ENCODE results near the gene ARFGEF3. TPM values are rescaled to one million over a fixed set of nuclear protein-coding genes. Genes with fewer than 3 reads are reported as not detected.
A peak's percentile ranks its signal among the peaks of the same experiment; 100 is the strongest.

The ARFGEF3 gene
- total and polyA plus RNA-seq, 4 donors, result 4.7 to 28.1 (median 14.0) TPM

GRCh38 chr6:138310294-138310693, 148.6 kb downstream of the ARFGEF3 start:
- Histone ChIP-seq H3K36me3 (ENCODE audit: control insufficient read depth in 4 of 4, insufficient read depth in 4 of 4, low read length in 4 of 4) (peaks cover 0 to 10% (median 0%) of the 10 kb centered on the region in 4 donors), H3K27ac (ENCODE audit: low read depth in 1 of 2, low read length in 1 of 2) (no peak overlapping the region)

DNA sequence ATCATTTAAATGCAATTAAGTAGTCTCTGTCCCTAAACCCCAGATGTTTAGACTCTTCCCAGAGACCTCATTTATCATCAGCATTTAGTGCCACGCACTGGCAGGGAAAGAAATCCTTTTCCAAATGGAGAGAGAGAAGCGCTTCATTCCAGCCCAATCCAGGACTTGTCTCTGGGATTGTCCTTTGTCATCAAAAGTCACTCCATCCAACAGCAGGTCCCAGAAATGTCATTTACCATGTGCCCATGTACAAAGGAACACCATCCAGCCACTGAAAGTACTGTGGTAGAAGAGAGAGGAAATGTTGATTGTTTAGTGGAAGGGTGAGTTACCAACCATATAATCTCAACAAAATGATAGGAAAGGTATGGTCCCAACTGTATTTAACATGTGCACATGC, 149.1 kb downstream of the ARFGEF3 start:
- Histone ChIP-seq H3K27ac (ENCODE audit: low read depth in 1 of 2, low read length in 1 of 2) (no peak overlapping the region), H3K27me3 (ENCODE audit: control insufficient read depth in 3 of 3, insufficient read depth in 3 of 3, low read length in 2 of 3) (no peaks in the 10 kb centered on the region), H3K9ac (ENCODE audit: insufficient read depth in 1 of 2, low read length in 2 of 2) (no peak overlapping the region), H3K9me3 (ENCODE audit: control insufficient read depth in 4 of 4, insufficient read depth in 3 of 4, low read length in 3 of 4) (no peaks in the 10 kb centered on the region), H3K4me3 (no peak overlapping the region), H3K36me3 (ENCODE audit: control insufficient read depth in 4 of 4, insufficient read depth in 4 of 4, low read length in 4 of 4) (peaks cover 0 to 10% (median 0%) of the 10 kb centered on the region in 4 donors), H3K4me1 (ENCODE audit: control insufficient read depth in 5 of 5, insufficient read depth in 5 of 5, low read length in 5 of 5) (peaks cover 0 to 5% (median 0%) of the 10 kb centered on the region in 5 donors)
- ATAC-seq (ENCODE audit: insufficient read depth, low FRiP score) (no peak), DNase-seq (peak in 2 of 3 donors; percentile 1)
- WGBS, 2 donors, result 66 to 83% methylated on average over 2 of the region's 2 CpGs
- TF ChIP-seq, protein P1, sequence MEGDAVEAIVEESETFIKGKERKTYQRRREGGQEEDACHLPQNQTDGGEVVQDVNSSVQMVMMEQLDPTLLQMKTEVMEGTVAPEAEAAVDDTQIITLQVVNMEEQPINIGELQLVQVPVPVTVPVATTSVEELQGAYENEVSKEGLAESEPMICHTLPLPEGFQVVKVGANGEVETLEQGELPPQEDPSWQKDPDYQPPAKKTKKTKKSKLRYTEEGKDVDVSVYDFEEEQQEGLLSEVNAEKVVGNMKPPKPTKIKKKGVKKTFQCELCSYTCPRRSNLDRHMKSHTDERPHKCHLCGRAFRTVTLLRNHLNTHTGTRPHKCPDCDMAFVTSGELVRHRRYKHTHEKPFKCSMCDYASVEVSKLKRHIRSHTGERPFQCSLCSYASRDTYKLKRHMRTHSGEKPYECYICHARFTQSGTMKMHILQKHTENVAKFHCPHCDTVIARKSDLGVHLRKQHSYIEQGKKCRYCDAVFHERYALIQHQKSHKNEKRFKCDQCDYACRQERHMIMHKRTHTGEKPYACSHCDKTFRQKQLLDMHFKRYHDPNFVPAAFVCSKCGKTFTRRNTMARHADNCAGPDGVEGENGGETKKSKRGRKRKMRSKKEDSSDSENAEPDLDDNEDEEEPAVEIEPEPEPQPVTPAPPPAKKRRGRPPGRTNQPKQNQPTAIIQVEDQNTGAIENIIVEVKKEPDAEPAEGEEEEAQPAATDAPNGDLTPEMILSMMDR (IDR thresholded peaks at IDR 0.05; ENCODE audit: control extremely low read depth, extremely low read depth), result no peak

More at GRCh38 chr6:138310294-138310693, 148.6 kb downstream of the ARFGEF3 start:
- H3K4me3 ChIP-seq, result no peak overlapping the region
- DNase-seq, result peak in 2 of 3 donors; percentile 59 to 73
- WGBS, 2 donors, result 58 to 75% methylated on average over 3 of the region's 3 CpGs
- H3K9ac ChIP-seq (ENCODE audit: insufficient read depth in 1 of 2, low read length in 2 of 2), result no peak overlapping the region
- H3K9me3 ChIP-seq (ENCODE audit: control insufficient read depth in 4 of 4, insufficient read depth in 3 of 4, low read length in 3 of 4), result no peaks in the 10 kb centered on the region
- TF ChIP-seq, protein P1 (IDR thresholded peaks at IDR 0.05; ENCODE audit: control extremely low read depth, extremely low read depth), result no peak
- H3K4me1 ChIP-seq (ENCODE audit: control insufficient read depth in 5 of 5, insufficient read depth in 5 of 5, low read length in 5 of 5), result peaks cover 0 to 5% (median 0%) of the 10 kb centered on the region in 5 donors
- ATAC-seq (ENCODE audit: insufficient read depth, low FRiP score), result no peak
- H3K27me3 ChIP-seq (ENCODE audit: control insufficient read depth in 3 of 3, insufficient read depth in 3 of 3, low read length in 2 of 3), result no peaks in the 10 kb centered on the region

- WGBS, 2 donors, result 95 to 96% methylated on average over 13 of the region's 13 CpGs
These were observed 149.5 kb downstream of the ARFGEF3 start for GRCh38 chr6:138311268-138311667.

More at GRCh38 chr6:138311268-138311667, 149.5 kb downstream of the ARFGEF3 start:
- H3K9ac ChIP-seq (ENCODE audit: insufficient read depth in 1 of 2, low read length in 2 of 2), result no peak overlapping the region
- DNase-seq (no peak), ATAC-seq (ENCODE audit: insufficient read depth, low FRiP score) (no peak)
- H3K36me3 ChIP-seq (ENCODE audit: control insufficient read depth in 4 of 4, insufficient read depth in 4 of 4, low read length in 4 of 4), result peaks cover 0 to 10% (median 0%) of the 10 kb centered on the region in 4 donors
- no peaks in the 10 kb centered on the region for H3K27me3 ChIP-seq (ENCODE audit: control insufficient read depth in 3 of 3, insufficient read depth in 3 of 3, low read length in 2 of 3)
- H3K27ac ChIP-seq (ENCODE audit: low read depth in 1 of 2, low read length in 1 of 2), result no peak overlapping the region
- no peak overlapping the region for H3K4me3 ChIP-seq
- no peaks in the 10 kb centered on the region for H3K9me3 ChIP-seq (ENCODE audit: control insufficient read depth in 4 of 4, insufficient read depth in 3 of 4, low read length in 3 of 4)
- H3K4me1 ChIP-seq (ENCODE audit: control insufficient read depth in 5 of 5, insufficient read depth in 5 of 5, low read length in 5 of 5), result peaks cover 0 to 5% (median 0%) of the 10 kb centered on the region in 5 donors
- TF ChIP-seq, protein P1 (IDR thresholded peaks at IDR 0.05; ENCODE audit: control extremely low read depth, extremely low read depth), result no peak

Measured in lung (tissue), 12 donors.